ENCODE measurements around the gene TRIM27.

DNA sequence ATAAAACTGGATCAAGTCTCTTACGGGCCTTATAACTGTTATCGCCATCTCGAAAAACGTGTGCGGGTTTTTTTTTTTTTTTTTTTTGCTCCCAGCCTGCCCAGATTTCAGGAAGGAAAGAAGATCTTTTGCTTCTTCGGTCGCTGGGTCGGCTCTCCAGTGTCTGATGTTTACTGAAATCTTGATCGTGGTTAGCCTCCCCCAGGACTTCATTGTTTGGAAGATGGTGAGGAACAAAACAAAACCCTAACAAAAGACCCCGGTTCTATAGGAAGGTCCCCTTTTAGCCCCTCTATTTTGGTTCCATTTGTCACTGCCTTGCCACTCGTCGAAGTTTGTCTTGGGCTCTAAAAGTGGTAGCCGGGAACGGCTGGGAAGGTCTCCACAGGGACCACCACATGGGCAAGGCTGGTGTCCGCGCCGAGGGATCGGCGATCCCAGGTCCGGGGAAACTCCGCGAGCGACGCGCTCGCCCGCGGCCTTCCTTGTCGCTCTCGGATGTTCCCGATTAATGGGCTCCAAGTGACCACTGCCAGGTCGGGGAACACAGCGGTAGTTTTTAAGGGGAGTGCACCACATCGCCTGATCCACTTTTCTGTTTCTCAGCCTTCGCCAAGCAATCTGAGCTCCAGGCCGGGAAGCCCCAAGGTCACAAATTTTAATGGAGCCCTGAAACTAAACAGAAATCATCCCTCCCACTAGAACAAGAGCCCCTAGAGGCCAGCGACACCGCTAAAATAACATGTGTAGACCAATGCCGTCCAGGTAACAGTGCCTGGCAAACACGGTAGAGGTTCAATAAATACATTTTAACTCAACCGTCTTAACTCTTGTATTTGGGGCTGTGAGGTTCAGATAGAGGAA, 27.0 kb downstream of the TRIM27 start:
- peak; percentile 19 for TF ChIP-seq CTCF (IDR thresholded peaks at IDR 0.05; ENCODE audit: insufficient read depth, low read depth, low read length)
- TF ChIP-seq EZH2 (IDR thresholded peaks at IDR 0.05; ENCODE audit: insufficient read depth, low read length), result no peak
